Measurements from ENCODE around the gene DNMBP. TPM values are rescaled to one million over a fixed set of nuclear protein-coding genes. Genes with fewer than 3 reads are reported as not detected.

DNMBP gene
- polyA plus RNA-seq, 2 of the 4 experiments (the other 2 are of a cell fraction), result 13.7 to 20.3 TPM

- ATAC-seq, result no peak
- H3K4me1 ChIP-seq, result no peaks in the 10 kb centered on the region
- no peak for DNase-seq (ENCODE audit: low read depth in 1 of 2, low spot score in 1 of 2)
- CTCF ChIA-PET, result interaction anchor here (0.7 to 6.1 kb wide), 6 partner anchors 13 to 170 kb away, joined by 3 to 30 read pairs (median 4); partner anchors contain the start of gene DNMBP
- no peak overlapping the region for H3K27ac ChIP-seq
- no peak for FAIRE-seq
- no peak overlapping the region for H3K4me3 ChIP-seq
- 80% methylated on average over 5 of the region's 5 CpGs for WGBS (ENCODE audit: missing lambda C conversion rate)
- TF ChIP-seq FOSB (CRISPR knock-in tag; IDR thresholded peaks at IDR 0.05), result no peak
- TF ChIP-seq NFE2L2 (conservative IDR thresholded peaks at IDR 0.05; ENCODE audit: low read length), result no peak
- no peak for TF ChIP-seq E2F6 (IDR thresholded peaks at IDR 0.05; ENCODE audit: borderline replicate concordance, low read depth)
- no peak for TF ChIP-seq RCOR1 (IDR thresholded peaks at IDR 0.05; ENCODE audit: low read depth, low read length)
- TF ChIP-seq BCL3 (IDR thresholded peaks at IDR 0.05), result no peak
- TF ChIP-seq PBX3 (IDR thresholded peaks at IDR 0.05), result no peak
- TF ChIP-seq HMGXB4 (CRISPR knock-in tag; IDR thresholded peaks at IDR 0.05; ENCODE audit: borderline replicate concordance), result no peak
- TF ChIP-seq BHLHE40 (IDR thresholded peaks at IDR 0.05; ENCODE audit: low read depth, low read length), result no peak
- no peak for TF ChIP-seq HOXB5 (CRISPR knock-in tag; IDR thresholded peaks at IDR 0.05)
- no peak for TF ChIP-seq CHD2 (IDR thresholded peaks at IDR 0.05; ENCODE audit: low read length, partially characterized antibody)
- no peak for TF ChIP-seq RFX5 (IDR thresholded peaks at IDR 0.05)
- TF ChIP-seq TP53 (CRISPR knock-in tag; IDR thresholded peaks at IDR 0.05), result no peak
- TF ChIP-seq MAX (IDR thresholded peaks at IDR 0.05), result no peak
- no peak overlapping the region for H3K4me2 ChIP-seq
- POLR2A ChIA-PET, result no interaction called here
- H3K9me3 ChIP-seq, result no peaks in the 10 kb centered on the region
Measured at GRCh38 chr10:99875473-99875872, 134.3 kb downstream of the DNMBP start.

GRCh38 chr10:99874341-99875085 lies 135.2 kb downstream of the DNMBP start:
- CTCF ChIA-PET, result interaction anchor here (1.0 to 6.1 kb wide), 5 partner anchors 12 to 171 kb away, joined by 3 to 30 read pairs (median 4); no protein-coding TSS in a partner anchor
- Histone ChIP-seq H3K4me2 (no peak overlapping the region), H3K4me1 (no peaks in the 10 kb centered on the region), H3K27ac (no peak overlapping the region), H3K9me3 (no peaks in the 10 kb centered on the region), H3K4me3 (no peak overlapping the region)
- 88% methylated on average over 9 of the region's 9 CpGs for WGBS (ENCODE audit: missing lambda C conversion rate)
- no peak for FAIRE-seq
- no peak for DNase-seq (ENCODE audit: low read depth in 1 of 2, low spot score in 1 of 2)
- POLR2A ChIA-PET, result interaction anchor here (0.7 kb wide), 1 partner anchor 65 kb away, joined by 6 read pairs; no protein-coding TSS in a partner anchor
- TF ChIP-seq NPAS2 (CRISPR knock-in tag; IDR thresholded peaks at IDR 0.05; ENCODE audit: borderline replicate concordance) (no peak), FOSB (CRISPR knock-in tag; IDR thresholded peaks at IDR 0.05) (no peak)
- no peak for ATAC-seq

GRCh38 chr10:99873846-99874245 lies 135.9 kb downstream of the DNMBP start:
- FAIRE-seq, result no peak
- ChIA-PET CTCF (interaction anchor here (1.0 to 6.1 kb wide), 3 partner anchors 21 to 172 kb away, joined by 3 to 30 read pairs (median 12); no protein-coding TSS in a partner anchor), POLR2A (no interaction called here)
- H3K4me2 ChIP-seq, result no peak overlapping the region
- H3K4me3 ChIP-seq, result no peak overlapping the region
- 94% methylated on average over 5 of the region's 5 CpGs for WGBS (ENCODE audit: missing lambda C conversion rate)
- ATAC-seq, result peak in 1 of 2 experiments; percentile 7; a peak in 3 of 6 replicates
- no peak for DNase-seq (ENCODE audit: low read depth in 1 of 2, low spot score in 1 of 2)
- no peaks in the 10 kb centered on the region for H3K4me1 ChIP-seq
- no peaks in the 10 kb centered on the region for H3K9me3 ChIP-seq
- H3K27ac ChIP-seq, result no peak overlapping the region
- TF ChIP-seq POLR2AphosphoS2 (conservative IDR thresholded peaks at IDR 0.05; ENCODE audit: low read length), result no peak
- TF ChIP-seq CBX2 (IDR thresholded peaks at IDR 0.05; ENCODE audit: borderline replicate concordance, low read depth), result no peak
- no peak for TF ChIP-seq HES2 (IDR thresholded peaks at IDR 0.05)
- no peak for TF ChIP-seq ESRRA (IDR thresholded peaks at IDR 0.05; ENCODE audit: borderline replicate concordance, low read length)
- TF ChIP-seq GATA3 (IDR thresholded peaks at IDR 0.05; ENCODE audit: borderline replicate concordance), result no peak
- no peak for TF ChIP-seq EHMT2 (IDR thresholded peaks at IDR 0.05; ENCODE audit: low read depth)
- TF ChIP-seq JUNB (IDR thresholded peaks at IDR 0.05), result no peak
- TF ChIP-seq SMC3 (IDR thresholded peaks at IDR 0.05), result no peak
- no peak for TF ChIP-seq CBX8 (IDR thresholded peaks at IDR 0.05)
- no peak for TF ChIP-seq EHF (CRISPR knock-in tag; IDR thresholded peaks at IDR 0.05)
- no peak for TF ChIP-seq KDM1A (IDR thresholded peaks at IDR 0.05; ENCODE audit: low read depth)
- TF ChIP-seq HEYL (CRISPR knock-in tag; IDR thresholded peaks at IDR 0.05), result no peak
- TF ChIP-seq NPAS2 (CRISPR knock-in tag; IDR thresholded peaks at IDR 0.05; ENCODE audit: borderline replicate concordance), result no peak
- TF ChIP-seq MAX (IDR thresholded peaks at IDR 0.05), result no peak
- no peak for TF ChIP-seq NFE2L2 (conservative IDR thresholded peaks at IDR 0.05; ENCODE audit: low read length)
- TF ChIP-seq HOXA7 (CRISPR knock-in tag; IDR thresholded peaks at IDR 0.05), result no peak
- no peak for TF ChIP-seq POLR2A (IDR thresholded peaks at IDR 0.05; ENCODE audit: low read length)
- no peak for TF ChIP-seq MAFK (IDR thresholded peaks at IDR 0.05; ENCODE audit: partially characterized antibody)
- no peak for TF ChIP-seq FOSL2 (IDR thresholded peaks at IDR 0.05)
- no peak for TF ChIP-seq FOSL2 (CRISPR knock-in tag; IDR thresholded peaks at IDR 0.05)
